ENCODE measurements around the gene SKI. TPM values are rescaled to one million over a fixed set of nuclear protein-coding genes. Genes with fewer than 3 reads are reported as not detected.

The SKI gene
- total and polyA plus RNA-seq, 2 of the 4 experiments (the other 2 are of a cell fraction), result 2.3 to 20.1 TPM

DNA sequence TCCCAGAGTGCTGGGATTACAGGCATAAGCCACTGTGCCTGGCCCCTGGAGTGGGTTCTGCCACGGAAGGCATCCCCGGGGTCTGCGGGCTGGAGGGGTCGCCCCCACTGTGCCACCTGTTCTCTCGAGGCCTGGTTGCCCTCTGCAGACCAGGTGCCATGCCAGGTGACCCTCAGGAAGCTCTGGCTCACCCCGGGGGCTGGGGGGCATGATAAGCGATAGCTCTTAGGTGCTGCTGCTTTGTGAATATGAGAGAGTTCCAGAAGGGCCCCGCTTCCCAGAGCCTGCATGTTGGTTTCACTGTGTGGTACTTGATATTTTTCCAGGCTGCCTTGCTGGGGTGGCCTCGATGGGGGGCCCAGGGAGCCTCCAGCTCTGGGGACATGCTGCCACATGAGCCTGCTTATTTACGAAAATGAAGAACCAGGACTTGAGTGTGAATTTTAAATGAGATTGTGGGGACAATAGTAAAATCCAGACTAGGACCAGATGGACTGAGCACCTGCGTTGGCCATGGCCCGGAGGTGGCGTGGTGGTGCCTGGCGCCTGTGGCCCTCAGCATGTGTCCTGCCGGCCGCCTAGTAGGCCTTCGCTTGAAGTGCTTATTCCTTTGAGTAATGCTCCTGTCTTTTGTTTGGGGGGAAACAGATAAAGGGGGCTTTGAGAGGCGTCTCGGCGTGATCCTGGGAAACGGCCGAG is 7.3 kb downstream of the SKI start (continued):
- no peak for TF ChIP-seq RFX5 (IDR thresholded peaks at IDR 0.05; ENCODE audit: low read depth, low read length)

DNA sequence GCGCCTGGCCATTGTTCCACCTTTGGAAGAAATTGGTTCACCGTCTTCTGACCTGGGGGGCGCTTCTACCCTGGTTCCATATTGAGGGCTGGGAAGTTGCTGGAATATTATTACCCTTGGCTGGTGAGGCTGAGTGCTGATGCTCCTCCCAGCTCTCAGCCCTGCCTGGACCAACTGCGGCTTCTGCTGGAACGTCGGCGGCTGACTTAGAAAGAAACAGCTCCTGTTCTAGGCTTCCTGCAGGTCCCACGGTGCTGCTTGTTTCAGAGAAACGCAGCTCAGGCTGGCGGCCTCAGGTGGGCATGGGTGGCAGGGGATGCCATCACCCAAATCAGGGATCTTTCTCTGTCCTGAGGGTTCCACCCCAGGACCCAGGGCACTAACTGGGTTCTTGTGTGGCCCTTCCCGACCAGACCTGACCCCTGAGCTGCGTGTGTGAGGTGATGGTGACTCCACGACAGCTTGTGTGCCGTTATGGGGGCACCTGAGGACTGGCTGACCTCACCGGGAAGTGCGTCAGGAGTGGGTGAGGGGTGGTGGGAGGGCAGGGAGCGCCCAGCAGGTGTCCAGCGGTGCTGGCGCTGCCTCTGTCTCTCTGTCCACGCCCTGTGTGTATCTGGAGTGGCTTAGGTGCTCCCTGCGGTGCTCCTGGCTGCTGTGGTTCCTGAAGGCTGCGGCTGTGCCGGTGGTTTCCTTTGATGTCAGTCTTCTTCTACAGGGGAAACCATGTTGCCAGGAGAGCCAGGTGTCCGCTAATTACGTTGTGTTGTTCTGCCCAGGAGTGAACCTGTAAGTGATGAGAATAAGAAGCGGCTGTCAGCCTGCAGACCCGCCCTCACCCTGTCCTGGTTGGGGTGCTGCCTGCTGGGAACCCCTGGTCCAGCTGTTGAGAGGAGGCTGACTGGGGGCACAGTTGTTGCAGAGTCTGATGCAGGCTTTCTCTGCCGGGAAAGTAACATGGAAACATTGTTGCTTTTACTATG is 8.9 kb downstream of the SKI start:
- WGBS, 2 experiments (ENCODE audit: extremely low coverage in 2 of 2, insufficient read length in 1 of 2), result 80% methylated on average over 10 of the region's 28 CpGs; no CpG with 5 or more reads in 1 of the 2 experiments
- Histone ChIP-seq H3K27ac (ENCODE audit: insufficient read depth, low read length) (no peak overlapping the region), H3K4ac (ENCODE audit: low read depth, low read length) (no peak overlapping the region), H3K23ac (ENCODE audit: low read depth, low read length) (0 out of 2 replicates have a peak overlapping the region, but pooled peaks have one; percentile 7), H4K20me1 (ENCODE audit: insufficient read depth, low read length) (peaks cover 99% of the 10 kb centered on the region), H3K79me1 (ENCODE audit: low read depth in 1 of 2, low read length in 2 of 2) (peaks cover 0 to 55% of the 10 kb centered on the region in 2 experiments; a peak in 2 of 4 replicates), H3K14ac (replicated peaks; ENCODE audit: low read depth, low read length) (no peak overlapping the region), H2BK20ac (ENCODE audit: low read depth, low read length) (no peak overlapping the region), H2AFZ (replicated peaks; ENCODE audit: low read length, poor library complexity) (no peak overlapping the region), H3K9me1 (ENCODE audit: insufficient read depth, low read length) (peaks cover 36% of the 10 kb centered on the region), H3K9ac (ENCODE audit: low read depth, low read length) (no peak overlapping the region), H2BK5ac (ENCODE audit: low read depth, low read length, poor library complexity, severe bottlenecking) (no peak overlapping the region), H3K4me3 (ENCODE audit: insufficient read depth, low read depth, low read length) (no peak overlapping the region), H3K36me3 (ENCODE audit: control insufficient read depth, insufficient read depth, low read length) (peaks cover 12% of the 10 kb centered on the region; the same call in 1 of the 2 replicates), H3K9me3 (ENCODE audit: control insufficient read depth, insufficient read depth, low read length) (no peaks in the 10 kb centered on the region), H2AK5ac (ENCODE audit: low read depth, low read length) (no peak overlapping the region), H2BK15ac (ENCODE audit: low read depth, low read length) (no peak overlapping the region), H3K56ac (ENCODE audit: extremely low read depth, insufficient read depth, low read length) (no peak overlapping the region), H4K5ac (ENCODE audit: low read depth, low read length) (no peak overlapping the region), H4K91ac (ENCODE audit: insufficient read depth, low read depth, low read length) (no peak overlapping the region), H3K4me2 (ENCODE audit: low read depth, low read length) (no peak overlapping the region), H3K18ac (ENCODE audit: low read depth, low read length) (no peak overlapping the region), H3K27me3 (ENCODE audit: control insufficient read depth, insufficient read depth, low read length) (no peaks in the 10 kb centered on the region), H4K8ac (ENCODE audit: low read depth in 2 of 2, low read length in 2 of 2) (no peak overlapping the region), H2BK120ac (ENCODE audit: low read depth, low read length) (no peak overlapping the region), H3K4me1 (ENCODE audit: control insufficient read depth, insufficient read depth, low read length) (peaks cover 62% of the 10 kb centered on the region), H2AK9ac (replicated peaks; ENCODE audit: low read depth, low read length, poor library complexity) (no peak overlapping the region)
- BruUV-seq (replicated peaks), result no TSS peak
- ATAC-seq (ENCODE audit: low read depth) (no peak), DNase-seq (no peak)
- ChIA-PET CTCF (interaction anchor here (1.2 kb wide), 1 partner anchor 48 kb away, joined by 3 read pairs; no protein-coding TSS in a partner anchor), POLR2A (ENCODE audit: unreplicated experiment) (no interaction called here)
- in situ Hi-C loops (cut with MboI; ENCODE audit: low sequenced_read_pairs), result loop anchor here (5.0 kb wide), 1 partner anchor 60 kb away; no protein-coding TSS in a partner anchor
- intact Hi-C loops (cut with micrococcal nuclease), result no loop called here
- dilution Hi-C loops (cut with HindIII; ENCODE audit: low sequenced_read_pairs, unreplicated experiment), result no loop called here
- no peak for TF ChIP-seq FOS (IDR thresholded peaks at IDR 0.05; ENCODE audit: low read depth, low read length)
- no peak for TF ChIP-seq RAD21 (IDR thresholded peaks at IDR 0.05; ENCODE audit: low read length)
- TF ChIP-seq, protein P1, sequence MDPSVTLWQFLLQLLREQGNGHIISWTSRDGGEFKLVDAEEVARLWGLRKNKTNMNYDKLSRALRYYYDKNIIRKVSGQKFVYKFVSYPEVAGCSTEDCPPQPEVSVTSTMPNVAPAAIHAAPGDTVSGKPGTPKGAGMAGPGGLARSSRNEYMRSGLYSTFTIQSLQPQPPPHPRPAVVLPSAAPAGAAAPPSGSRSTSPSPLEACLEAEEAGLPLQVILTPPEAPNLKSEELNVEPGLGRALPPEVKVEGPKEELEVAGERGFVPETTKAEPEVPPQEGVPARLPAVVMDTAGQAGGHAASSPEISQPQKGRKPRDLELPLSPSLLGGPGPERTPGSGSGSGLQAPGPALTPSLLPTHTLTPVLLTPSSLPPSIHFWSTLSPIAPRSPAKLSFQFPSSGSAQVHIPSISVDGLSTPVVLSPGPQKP (IDR thresholded peaks at IDR 0.05; ENCODE audit: borderline replicate concordance, low read depth, low read length), result no peak
- TF ChIP-seq SMC3 (IDR thresholded peaks at IDR 0.05; ENCODE audit: low read depth, low read length), result no peak
- TF ChIP-seq, protein P2, sequence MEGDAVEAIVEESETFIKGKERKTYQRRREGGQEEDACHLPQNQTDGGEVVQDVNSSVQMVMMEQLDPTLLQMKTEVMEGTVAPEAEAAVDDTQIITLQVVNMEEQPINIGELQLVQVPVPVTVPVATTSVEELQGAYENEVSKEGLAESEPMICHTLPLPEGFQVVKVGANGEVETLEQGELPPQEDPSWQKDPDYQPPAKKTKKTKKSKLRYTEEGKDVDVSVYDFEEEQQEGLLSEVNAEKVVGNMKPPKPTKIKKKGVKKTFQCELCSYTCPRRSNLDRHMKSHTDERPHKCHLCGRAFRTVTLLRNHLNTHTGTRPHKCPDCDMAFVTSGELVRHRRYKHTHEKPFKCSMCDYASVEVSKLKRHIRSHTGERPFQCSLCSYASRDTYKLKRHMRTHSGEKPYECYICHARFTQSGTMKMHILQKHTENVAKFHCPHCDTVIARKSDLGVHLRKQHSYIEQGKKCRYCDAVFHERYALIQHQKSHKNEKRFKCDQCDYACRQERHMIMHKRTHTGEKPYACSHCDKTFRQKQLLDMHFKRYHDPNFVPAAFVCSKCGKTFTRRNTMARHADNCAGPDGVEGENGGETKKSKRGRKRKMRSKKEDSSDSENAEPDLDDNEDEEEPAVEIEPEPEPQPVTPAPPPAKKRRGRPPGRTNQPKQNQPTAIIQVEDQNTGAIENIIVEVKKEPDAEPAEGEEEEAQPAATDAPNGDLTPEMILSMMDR (conservative IDR thresholded peaks at IDR 0.05; ENCODE audit: low read depth, low read length), result no peak
- TF ChIP-seq, protein P3, sequence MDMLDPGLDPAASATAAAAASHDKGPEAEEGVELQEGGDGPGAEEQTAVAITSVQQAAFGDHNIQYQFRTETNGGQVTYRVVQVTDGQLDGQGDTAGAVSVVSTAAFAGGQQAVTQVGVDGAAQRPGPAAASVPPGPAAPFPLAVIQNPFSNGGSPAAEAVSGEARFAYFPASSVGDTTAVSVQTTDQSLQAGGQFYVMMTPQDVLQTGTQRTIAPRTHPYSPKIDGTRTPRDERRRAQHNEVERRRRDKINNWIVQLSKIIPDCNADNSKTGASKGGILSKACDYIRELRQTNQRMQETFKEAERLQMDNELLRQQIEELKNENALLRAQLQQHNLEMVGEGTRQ (IDR thresholded peaks at IDR 0.05; ENCODE audit: low read depth, low read length), result no peak
- no peak for TF ChIP-seq CHD1 (IDR thresholded peaks at IDR 0.05; ENCODE audit: low read depth, low read length)
- no peak for TF ChIP-seq RFX5 (IDR thresholded peaks at IDR 0.05; ENCODE audit: low read depth, low read length)
- no peak for TF ChIP-seq MAZ (IDR thresholded peaks at IDR 0.05; ENCODE audit: borderline replicate concordance, low read depth, low read length)
